ENCODE results near the gene ABCC4.

ABCC4 gene

GRCh38 chr13:95258619-95259194 lies 42.5 kb downstream of the ABCC4 start:
- no peak for DNase-seq (ENCODE audit: low read depth)

GRCh38 chr13:95258098-95258497 lies 43.2 kb downstream of the ABCC4 start:
- no peak for DNase-seq (ENCODE audit: low read depth)

DNA sequence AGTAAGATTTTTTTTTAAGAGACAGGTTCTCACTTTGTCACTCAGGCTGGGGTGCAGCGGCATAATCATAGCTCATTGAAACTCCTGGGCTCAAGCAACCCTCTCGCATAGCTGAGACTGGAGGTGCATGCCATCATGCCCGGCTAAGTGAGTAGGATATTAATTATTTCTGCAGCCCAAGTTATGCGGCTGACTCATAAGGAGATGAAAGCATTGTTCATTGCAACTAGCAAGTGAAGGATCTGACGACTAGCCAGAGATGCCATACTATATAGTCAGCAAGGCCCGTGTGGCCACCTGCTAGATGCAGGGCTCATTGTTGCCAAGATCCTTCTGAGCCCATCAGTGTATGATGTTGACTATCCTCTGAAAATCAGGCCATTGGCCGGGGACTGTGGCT lies 45.2 kb downstream of the ABCC4 start:
- DNase-seq (ENCODE audit: low read depth): peak; percentile 84

DNA sequence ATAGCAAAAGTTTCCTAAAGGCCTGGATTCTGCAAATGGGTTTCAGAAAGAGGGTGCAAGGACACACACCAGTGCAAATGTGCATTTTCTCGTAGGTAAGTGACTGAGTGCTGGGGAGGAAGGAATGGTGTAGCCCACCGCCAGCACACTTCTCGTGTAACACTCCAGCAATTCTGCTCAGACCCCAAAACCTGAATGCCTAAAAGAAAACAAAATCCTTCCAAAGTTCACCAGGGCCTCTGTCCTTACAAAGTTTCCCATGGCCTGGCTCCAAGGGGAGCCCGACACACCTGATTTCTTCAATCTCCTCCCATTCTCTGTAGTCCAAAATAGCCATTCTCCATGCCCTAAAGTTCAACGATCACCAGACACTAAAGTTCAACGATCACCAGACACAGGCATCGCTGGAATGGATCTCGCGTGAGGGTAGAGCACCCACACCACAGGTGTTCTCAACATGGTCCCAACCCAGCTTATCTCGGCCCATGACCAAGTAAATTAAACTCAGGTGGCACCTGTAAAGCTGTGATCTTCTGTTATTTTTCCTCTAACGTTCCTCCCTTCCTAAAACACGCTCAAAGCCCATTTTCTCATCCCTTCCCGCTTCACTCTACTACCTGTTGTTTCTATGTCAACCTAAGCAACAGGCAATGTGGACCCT lies 46.0 kb downstream of the ABCC4 start:
- DNase-seq (ENCODE audit: low read depth): no peak

DNA sequence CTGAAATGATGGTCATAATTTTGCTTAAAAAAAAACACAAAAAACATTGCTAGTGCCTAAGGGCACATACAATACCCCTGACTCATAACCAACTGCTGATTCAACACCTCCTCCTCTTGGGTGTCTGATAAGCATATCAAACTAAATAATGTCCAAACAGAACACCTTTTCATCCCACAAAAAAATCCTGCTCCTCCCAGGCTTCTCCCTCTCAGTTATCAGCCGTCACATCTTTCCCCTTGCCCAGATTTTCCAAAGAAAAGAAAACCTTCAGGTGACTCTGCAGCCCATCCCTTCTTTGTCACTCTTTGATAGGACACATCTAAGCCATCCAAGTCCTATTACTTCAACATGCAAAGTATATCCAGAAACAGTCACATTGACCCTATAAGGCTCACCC lies 46.9 kb downstream of the ABCC4 start:
- DNase-seq (ENCODE audit: low read depth): no peak

- DNase-seq (ENCODE audit: low read depth): no peak
Observed at GRCh38 chr13:95253033-95253432, 48.2 kb downstream of the ABCC4 start.

DNA sequence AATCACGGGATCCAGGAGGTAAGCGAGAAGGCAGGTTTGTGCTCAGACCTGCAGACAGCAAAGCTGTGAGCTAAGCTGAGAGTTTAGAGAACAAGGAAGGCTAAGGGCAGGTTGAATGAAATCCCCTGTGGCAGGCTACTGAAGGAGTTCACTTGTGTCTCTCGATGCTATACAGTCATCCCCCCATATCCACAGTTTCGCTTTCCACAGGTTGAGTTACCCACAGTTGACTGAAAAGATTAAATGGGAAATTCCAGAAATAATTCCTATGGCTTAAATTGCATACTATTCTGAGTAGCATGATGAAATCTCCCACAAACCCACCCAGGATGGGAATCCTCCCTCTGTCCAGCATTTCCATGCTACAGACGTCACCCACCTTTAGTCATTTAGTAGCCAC lies 49.6 kb downstream of the ABCC4 start:
- DNase-seq (ENCODE audit: low read depth): no peak

DNA sequence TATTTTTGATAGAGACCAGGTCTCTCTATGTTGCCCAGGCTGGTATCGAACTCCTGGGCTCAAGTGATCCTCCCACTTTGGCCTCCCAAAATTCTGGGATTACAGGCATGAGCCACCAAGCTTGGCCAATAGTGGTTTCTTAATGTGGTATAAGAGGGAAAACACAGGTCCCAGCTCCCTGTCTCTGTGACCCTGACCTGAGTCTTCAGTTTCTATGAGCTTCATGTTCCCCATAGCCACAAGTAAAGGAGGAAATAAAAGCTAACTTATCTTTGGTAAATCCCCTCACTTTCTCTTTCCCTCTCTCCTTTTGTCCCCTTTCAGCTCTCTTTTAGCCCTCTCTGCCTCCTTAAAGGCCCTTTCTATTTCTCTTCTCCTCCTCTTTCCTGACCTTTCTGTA lies 50.3 kb downstream of the ABCC4 start:
- DNase-seq (ENCODE audit: low read depth): no peak

DNA sequence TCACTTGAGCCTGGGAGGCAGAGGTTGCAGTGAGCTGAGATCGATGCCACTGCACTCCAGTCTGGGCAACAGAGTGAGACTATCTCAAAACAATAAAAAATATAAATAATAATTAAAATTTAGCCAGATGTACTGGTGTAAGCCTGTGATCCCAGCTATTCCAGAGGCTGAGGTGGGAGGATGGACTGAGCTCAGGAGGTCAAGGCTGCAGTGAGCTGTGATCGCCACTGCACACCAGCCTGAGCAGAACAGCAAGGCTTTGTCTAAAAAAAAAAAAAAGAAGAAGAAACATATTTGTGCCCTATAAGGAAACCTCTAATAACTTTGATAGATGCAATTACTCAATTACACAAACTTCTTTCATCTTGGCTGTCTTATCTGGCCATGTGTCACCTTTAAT lies 52.3 kb downstream of the ABCC4 start:
- DNase-seq (ENCODE audit: low read depth): no peak

GRCh38 chr13:95247852-95248251 lies 53.4 kb downstream of the ABCC4 start:
- no peak for DNase-seq (ENCODE audit: low read depth)

- DNase-seq (ENCODE audit: low read depth): no peak
Observed at GRCh38 chr13:95247171-95247570, 54.1 kb downstream of the ABCC4 start.

DNA sequence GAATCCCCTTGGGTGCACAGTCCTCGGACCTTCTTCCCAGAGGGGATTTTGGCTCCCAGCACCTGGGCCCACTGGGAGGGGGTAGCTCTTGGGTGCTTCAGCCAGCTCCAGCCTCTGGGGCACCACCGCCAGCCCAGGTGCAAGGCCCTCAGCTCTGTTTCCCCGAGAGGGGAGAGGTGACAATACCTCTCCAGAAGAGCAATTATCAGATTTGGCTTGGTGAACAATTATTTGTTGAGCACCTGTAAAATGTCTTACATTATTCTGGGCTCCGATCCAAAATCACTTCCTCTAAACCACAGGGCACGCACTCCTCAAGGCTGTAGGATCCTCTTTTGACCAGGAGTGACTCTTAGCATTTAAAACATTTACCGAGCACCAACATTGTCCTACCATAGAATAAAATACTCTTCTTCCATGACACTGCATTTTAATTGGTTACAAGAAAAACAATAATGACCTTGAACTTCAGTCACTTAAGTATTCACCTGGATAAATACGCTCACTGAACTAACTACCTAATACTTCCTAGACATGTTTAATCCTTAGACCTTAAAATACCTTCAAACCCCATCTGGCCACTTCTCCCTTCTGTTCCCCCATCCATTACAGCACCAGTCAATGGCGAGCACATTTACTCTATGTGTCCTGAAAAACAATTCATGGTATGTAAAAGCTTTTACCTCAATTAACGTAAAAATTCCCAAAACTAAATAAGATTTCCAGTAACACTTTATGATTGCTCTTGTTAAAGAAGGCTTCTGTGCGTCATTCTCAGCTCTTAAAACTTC lies 54.8 kb downstream of the ABCC4 start:
- DNase-seq (ENCODE audit: low read depth): no peak

GRCh38 chr13:95245071-95245470 lies 56.2 kb downstream of the ABCC4 start:
- no peak for DNase-seq (ENCODE audit: low read depth)

DNA sequence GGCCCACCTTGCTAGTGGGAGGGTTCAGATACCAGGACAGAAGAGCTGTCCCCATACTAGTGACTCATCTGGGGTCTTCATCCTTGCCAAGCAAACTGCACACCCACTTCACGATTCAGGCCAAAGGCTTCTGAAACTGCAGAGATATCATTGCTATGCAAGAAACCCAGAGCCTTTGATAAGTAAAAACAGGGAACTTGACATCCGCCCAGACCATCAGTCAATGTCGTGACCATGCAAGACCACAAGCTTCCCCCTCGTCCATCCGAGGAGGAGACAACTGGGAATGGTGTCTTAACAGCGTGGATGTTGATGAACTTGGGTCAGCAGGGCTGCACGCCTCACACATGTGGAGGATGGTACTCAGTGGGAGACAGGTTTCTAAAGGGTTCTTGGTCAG lies 58.0 kb downstream of the ABCC4 start:
- no peak for DNase-seq (ENCODE audit: low read depth)

GRCh38 chr13:95241321-95241720 lies 59.9 kb downstream of the ABCC4 start:
- DNase-seq (ENCODE audit: low read depth): no peak

DNA sequence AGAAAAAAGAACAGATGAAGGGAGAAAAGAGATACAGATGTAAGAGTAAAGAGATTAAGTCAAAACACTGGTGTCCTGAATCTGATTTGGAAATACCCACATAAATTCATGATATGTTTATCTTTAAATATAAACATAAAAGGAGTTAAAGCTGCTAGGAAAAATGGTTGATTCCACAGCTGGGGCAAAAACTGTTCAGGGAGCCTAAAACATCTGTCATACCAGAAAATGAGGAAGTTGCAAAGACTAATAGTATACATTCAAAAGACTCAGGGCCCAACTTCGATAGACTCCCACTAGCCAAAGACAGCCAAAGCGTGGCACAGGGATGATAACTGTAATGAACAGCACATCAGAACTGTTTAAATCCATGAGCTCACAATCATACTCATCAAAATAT lies 62.0 kb downstream of the ABCC4 start:
- no peak for DNase-seq (ENCODE audit: low read depth)

DNA sequence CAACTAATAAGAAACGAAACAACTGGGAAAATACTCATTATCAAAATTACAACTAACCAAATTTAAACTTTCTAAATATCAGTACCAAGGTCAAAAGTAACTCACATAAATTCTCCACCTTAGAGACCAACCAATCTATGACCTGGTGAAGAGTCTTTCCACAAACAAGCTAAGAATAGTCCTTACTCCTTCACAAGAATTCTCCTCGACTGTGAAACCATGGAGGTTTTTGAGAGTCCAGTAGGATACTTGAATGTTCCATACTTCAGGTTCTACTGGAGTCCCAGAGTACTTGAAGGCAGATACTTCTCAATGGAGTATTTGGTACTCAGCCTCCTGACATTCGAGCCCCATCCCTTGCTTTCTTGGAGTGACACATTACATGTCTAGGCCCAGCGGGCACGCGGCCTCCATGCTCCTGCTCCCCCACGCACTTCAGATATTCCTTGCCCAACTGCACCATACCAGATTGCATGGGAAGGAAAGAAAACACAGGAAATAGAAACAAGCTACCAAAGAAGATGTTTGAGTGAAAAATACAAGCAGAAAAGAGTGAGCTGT lies 63.9 kb downstream of the ABCC4 start:
- no peak for DNase-seq (ENCODE audit: low read depth)

GRCh38 chr13:95236774-95237173 lies 64.5 kb downstream of the ABCC4 start:
- DNase-seq (ENCODE audit: low read depth): no peak

- DNase-seq (ENCODE audit: low read depth): no peak
Observed at GRCh38 chr13:95235974-95236373, 65.3 kb downstream of the ABCC4 start.

DNA sequence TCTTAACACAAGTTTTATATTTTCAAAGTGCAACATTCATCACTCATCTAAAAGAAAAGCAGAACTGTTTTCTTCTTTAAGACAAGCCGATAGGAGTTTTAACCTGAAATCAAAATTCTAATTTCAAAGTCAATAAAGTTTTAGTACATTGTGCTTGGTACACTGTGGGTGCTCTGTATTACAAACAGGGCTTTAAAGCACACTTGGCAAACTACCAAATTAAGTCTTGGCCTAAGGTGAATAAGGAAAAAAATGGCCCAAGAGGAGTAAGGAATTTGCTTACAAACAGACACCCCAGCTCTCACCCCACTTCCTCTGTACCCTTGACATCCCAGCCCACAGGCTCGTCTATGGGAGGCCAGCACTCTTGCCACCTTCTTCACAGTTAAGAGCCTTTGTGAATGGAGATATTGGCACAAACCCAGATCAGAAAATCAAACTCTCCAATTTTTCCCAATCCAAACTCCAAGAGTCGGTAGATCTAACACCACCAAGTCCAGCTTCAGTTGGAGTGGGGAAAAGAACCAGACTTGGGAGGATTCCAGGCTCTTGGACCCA lies 66.0 kb downstream of the ABCC4 start:
- no peak for DNase-seq (ENCODE audit: low read depth)

- DNase-seq (ENCODE audit: low read depth): no peak
Observed at GRCh38 chr13:95234242-95234641, 67.0 kb downstream of the ABCC4 start.

DNA sequence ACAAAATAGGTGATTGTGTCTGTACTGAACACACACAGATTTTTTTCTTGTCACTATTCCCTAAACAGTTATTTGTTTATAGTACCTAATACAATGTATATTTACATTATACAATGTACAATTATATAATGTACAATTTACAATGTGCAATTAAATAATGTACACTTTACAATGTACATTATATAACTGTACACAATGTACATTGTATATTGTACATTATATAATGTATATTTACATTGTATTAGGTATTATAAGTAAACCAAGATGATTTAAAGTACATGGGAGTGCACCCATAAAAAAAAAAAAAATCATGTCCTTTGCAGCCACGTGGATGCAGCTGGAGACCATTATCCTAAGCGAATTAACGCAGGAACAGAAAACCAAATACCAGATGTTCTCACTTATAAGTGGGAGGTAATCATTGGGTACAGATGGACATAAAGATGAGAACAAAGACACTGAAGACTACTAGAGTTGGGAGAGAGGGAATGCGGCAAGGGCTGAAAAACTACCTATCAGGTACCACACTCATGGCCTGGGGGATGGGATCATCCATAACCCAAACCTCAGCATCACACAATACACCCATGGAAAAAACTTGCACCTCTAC lies 68.1 kb downstream of the ABCC4 start:
- DNase-seq (ENCODE audit: low read depth): no peak
